Femur (tissue), 1 donor: ENCODE results near the gene WFDC6.

ENCODE experiments used
- DNase-seq: peaks from one replicate; pipeline ENCODE4 v3.0.0-alpha.2; 2017

WFDC6 gene

DNA sequence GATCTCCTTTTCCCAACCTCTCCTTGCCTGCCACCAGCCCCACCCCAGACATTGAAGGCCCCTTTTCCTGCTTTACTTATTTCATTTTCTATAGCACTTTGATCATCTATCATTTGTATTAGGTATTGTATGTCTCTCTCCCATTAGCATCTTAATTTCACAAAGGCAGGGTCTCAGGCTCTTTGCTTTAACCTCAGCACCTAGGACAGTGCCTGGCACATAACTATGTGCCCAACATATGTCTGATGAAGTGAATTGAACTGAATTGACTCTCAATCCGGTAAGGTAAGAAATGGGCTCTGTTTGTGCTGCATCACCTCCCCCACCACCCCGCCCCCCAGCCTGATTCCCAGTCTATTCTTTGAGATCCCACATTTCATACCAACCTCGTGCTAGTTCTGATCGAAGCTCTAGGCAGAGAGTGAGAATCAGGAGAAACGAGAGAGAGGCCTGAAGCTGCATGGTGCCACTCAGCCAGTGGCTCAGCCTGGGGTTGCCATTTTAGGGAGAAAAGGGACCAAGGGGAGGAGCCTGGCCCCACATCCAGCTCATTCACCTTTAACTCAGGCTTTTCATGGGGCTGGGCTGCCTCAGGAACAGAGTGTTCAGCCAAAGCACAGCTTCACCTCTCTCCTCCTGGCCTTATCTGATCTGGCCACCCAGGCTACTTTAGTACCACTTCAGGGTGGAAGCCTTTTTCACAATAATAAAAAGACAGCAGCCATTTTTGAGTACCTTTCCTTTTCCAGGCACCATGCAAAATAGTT, 24.0 kb downstream of the WFDC6 start, which contains the start of gene SPINT3:
SPINT3 (minus strand) TSS at position 476 of the 767 bp plus-strand sequence; CDS start at position 462, 14 bp downstream.
- no peak for DNase-seq

- DNase-seq, result no peak
These were observed 28.9 kb downstream of the WFDC6 start for GRCh38 chr20:45510242-45510862.

DNA sequence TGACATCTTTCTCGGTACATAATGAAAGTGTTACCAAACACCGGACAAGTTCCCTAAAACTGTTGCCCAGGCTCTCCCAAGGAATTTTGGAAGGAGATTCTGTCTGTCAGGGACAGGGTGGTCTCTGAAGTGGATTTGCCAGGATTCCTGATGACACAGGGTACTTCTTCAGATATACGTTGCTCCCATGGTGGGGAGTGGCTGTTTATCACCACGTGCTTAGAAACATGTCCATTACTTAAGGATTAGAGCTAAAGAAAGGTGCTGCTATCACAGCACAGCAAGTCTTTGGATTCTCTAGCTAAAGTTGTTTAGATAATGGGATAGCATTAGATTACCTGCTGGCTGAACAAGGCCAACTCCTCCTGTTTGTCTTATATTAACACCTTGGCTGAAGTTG, 30.2 kb downstream of the WFDC6 start:
- no peak for DNase-seq

- no peak for DNase-seq
These were observed 31.0 kb downstream of the WFDC6 start for GRCh38 chr20:45508068-45508886.

- DNase-seq, result no peak
These were observed 32.1 kb downstream of the WFDC6 start for GRCh38 chr20:45507011-45507820.

DNA sequence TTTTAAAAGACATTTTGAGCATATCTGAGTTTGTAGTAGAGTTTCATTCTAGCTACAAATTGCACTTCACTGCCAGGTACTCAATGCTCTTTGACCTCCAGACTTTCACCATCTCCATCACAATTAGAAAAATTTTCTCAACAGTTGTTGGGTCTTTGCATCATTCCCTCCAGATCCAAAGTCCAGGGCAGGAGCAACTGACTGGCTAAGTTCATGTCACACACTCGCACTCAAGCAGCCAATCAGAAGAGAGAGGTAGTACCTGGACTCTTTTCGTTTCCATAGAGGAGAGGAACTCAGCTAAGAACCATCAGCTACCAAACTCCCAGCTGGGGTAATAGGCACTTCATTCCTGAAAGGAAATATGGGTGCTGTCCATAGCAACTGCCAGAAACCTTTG, 32.9 kb downstream of the WFDC6 start:
- no peak for DNase-seq

DNA sequence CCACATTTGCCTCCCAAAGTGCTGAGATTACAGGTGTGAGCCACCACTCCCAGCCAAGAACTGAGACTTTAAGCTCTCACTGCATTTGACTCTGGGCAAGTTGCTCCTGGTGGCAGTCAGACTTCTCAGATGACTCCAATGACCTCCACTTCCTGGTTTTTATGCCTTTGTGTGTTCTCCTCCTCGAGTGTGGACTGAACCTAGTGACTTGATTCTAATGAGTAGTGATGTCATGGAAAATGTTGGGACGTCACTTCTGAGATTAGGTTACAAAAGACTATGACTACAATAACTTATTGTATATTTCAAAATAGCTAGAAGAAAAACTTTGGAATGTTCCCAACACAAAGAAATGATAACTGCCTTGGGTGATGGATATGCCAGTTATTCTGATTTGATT, 35.9 kb downstream of the WFDC6 start:
- DNase-seq, result no peak

- DNase-seq, result no peak
These were observed 36.7 kb downstream of the WFDC6 start for GRCh38 chr20:45502561-45502960.

GRCh38 chr20:45501600-45501999, 37.7 kb downstream of the WFDC6 start:
- no peak for DNase-seq

DNA sequence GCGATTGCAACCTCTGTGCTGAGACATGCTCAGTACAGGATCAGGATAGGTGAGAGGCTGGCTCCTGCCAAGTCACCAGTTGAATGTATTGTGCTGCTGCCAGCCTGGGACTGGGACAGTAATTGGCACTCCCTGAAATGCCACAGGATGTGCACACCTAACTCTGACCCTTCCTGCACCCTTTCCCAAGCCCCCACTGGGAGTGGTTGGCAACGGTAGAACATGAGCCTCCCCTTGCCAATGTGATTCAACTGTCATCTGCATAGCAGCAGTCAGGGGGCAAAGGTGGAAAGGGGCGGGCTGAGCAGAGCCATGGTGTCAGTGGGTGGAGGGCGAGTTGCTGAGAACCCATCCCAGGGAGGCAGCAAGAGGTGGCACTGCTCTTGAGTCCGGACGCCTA, 39.3 kb downstream of the WFDC6 start:
- no peak for DNase-seq

- no peak for DNase-seq
These were observed 41.2 kb downstream of the WFDC6 start for GRCh38 chr20:45497971-45498494.

DNA sequence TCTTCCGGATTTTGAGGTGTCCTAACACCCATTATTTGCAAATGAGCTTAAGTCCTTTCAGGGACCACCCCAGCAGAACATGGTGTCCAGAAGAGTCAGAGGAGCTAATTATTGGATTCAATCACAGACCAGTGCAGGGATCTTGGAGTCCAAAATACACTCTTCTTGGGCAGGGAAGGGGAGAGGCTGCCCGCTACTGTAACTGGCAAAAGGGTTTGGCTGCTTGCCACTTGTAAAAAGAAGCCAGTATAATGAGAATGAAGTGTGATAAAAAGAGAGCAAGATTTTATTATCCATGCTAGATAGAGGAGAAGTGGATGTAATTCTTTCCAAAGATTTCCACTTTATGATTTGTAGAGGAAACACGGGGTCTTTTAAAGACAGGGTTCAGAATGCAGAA, 43.1 kb downstream of the WFDC6 start:
- DNase-seq, result no peak

- no peak for DNase-seq
These were observed 43.8 kb downstream of the WFDC6 start for GRCh38 chr20:45495501-45495941.

- no peak for DNase-seq
These were observed 50.2 kb downstream of the WFDC6 start for GRCh38 chr20:45489083-45489531.

- DNase-seq, result no peak
These were observed 52.0 kb downstream of the WFDC6 start for GRCh38 chr20:45487231-45487635.

DNA sequence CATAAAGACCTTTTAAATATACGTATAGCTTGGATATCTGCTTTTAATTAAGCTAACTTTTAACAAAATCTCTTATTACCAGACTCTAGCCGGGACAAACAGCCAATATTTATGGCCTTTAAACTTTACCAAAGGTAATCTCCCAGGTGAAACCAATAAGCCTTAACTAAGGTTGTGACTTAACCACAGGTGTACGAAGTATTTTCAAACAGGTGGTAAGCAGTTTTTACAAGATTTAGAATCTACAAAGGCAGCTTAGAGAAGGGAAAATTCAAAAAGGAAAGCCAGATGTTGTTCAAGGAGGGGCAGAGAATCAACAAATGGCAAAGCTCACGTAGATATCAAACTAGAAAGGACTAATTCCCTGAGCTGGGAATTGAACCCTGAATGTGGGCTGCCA, 53.9 kb downstream of the WFDC6 start:
- DNase-seq, result no peak

DNA sequence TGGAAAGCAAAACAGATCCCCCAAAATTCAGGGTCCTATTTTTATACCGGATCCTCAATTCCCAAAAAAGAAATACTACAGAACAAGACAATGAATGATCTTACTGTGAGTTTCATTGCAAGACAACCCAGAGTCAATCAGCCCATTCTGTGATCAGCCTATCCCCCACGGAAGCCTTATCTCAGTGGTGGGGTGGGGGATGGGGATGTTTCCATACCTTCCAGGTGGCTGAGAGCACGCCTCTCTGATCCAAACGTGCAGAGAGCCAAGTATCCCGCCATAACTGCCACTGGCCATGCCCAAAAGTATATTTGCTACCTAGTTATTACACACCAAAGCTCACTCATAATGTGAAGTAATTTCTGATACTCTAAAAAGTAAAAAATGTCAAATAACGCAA, 54.6 kb downstream of the WFDC6 start:
- no peak for DNase-seq
